Gastroesophageal sphincter (tissue), 3 donors: ENCODE results near the gene MPRIP.

Experiments
- CTCF ChIP-seq, 4 experiments: fragments of 200-600 bp in 2 of 4; fragments of 450-650 bp in 2 of 4; sonication (generic) in 1 of 4; IDR thresholded peaks; one replicate each; pipeline ENCODE4 v1.5.1; 2017 to 2019; ENCODE audit warnings: antibody characterized with exemption in 4 of 4, mild to moderate bottlenecking in 2 of 4, moderate library complexity in 2 of 4
- POLR2A ChIP-seq, 2 donors: fragments of 450-650 bp; IDR thresholded peaks; one replicate each; pipeline ENCODE4 v1.6.1; 2017; ENCODE audit warnings: antibody characterized with exemption in 2 of 2, mild to moderate bottlenecking in 2 of 2, moderate library complexity in 1 of 2

- TF ChIP-seq CTCF (IDR thresholded peaks at IDR 0.05), result no peak
- TF ChIP-seq POLR2A (IDR thresholded peaks at IDR 0.05), result no peak
Measured at GRCh38 chr17:17134957-17135333, 92.7 kb downstream of the MPRIP start.
